CD8-positive, alpha-beta memory T cell (primary cell): ENCODE results near the gene MID1. TPM values are rescaled to one million over a fixed set of nuclear protein-coding genes. Genes with fewer than 3 reads are reported as not detected.

Source experiments
- CTCF ChIA-PET: fragments of 350-600 bp; sonication (Branson Sonifier 250); formaldehyde crosslinking; loops from one replicate; lab custom pipeline; 2021; ENCODE audit warnings: antibody characterized with exemption; lab: Charles Lee
- POLR2A ChIA-PET: fragments of 350-600 bp; sonication (Branson Sonifier 250); formaldehyde crosslinking; loops from one replicate; lab custom pipeline; 2021; ENCODE audit warnings: antibody characterized with exemption; lab: Charles Lee
- DNase-seq, 5 donors: peaks; one replicate each; pipeline versions ENCODE4 v3.0.0 to v3.0.0-alpha.2; 2020 to 2022; ENCODE audit warnings: mixed read lengths in 1 of 5
- H3K27ac ChIP-seq: one replicate; pipeline ENCODE4 v1.7.0; 2013; ENCODE audit warnings: low read depth, mild to moderate bottlenecking, low read length, moderate library complexity
- H3K27me3 ChIP-seq: 2 replicates; pipeline ENCODE4 v1.7.0; 2013; ENCODE audit warnings: low read length, mild to moderate bottlenecking; ENCODE audit not compliant: insufficient read depth, poor library complexity, severe bottlenecking
- H3K36me3 ChIP-seq: 2 replicates; pipeline ENCODE4 v1.7.0; 2013; ENCODE audit warnings: mild to moderate bottlenecking, low read length, moderate library complexity; ENCODE audit not compliant: insufficient read depth
- H3K4me1 ChIP-seq: 2 replicates; pipeline ENCODE4 v1.7.0; 2013; ENCODE audit warnings: mild to moderate bottlenecking, low read length, moderate library complexity; ENCODE audit not compliant: insufficient read depth
- H3K4me3 ChIP-seq: 2 replicates; pipeline ENCODE4 v1.7.0; 2013; ENCODE audit warnings: mild to moderate bottlenecking, low read length
- H3K9me3 ChIP-seq: 2 replicates; pipeline ENCODE4 v1.7.0; 2013; ENCODE audit warnings: mild to moderate bottlenecking, low read length
- H3K27ac Mint-ChIP-seq, 8 donors: one replicate each; pipeline ENCODE4 v1.8.0; 2020 to 2021; ENCODE audit warnings: mixed read lengths in 8 of 8, mild to moderate bottlenecking in 6 of 8, inconsistent platforms in 3 of 8, moderate library complexity in 3 of 8
- H3K27me3 Mint-ChIP-seq, 2 donors: one replicate each; pipeline ENCODE4 v1.8.0; 2020 to 2021; ENCODE audit warnings: mixed read lengths in 2 of 2, mild to moderate bottlenecking in 1 of 2, moderate library complexity in 1 of 2
- H3K36me3 Mint-ChIP-seq, 3 donors: one replicate each; pipeline ENCODE4 v1.8.0; 2020 to 2021; ENCODE audit warnings: mixed read lengths in 3 of 3, inconsistent platforms in 1 of 3, mild to moderate bottlenecking in 1 of 3
- H3K4me1 Mint-ChIP-seq, 3 donors: one replicate each; pipeline ENCODE4 v1.8.0; 2020 to 2021; ENCODE audit warnings: mixed read lengths in 3 of 3, inconsistent platforms in 1 of 3, mild to moderate bottlenecking in 1 of 3
- H3K4me3 Mint-ChIP-seq, 7 donors: one replicate each; pipeline ENCODE4 v1.8.0; 2020 to 2021; ENCODE audit warnings: mixed read lengths in 7 of 7, mild to moderate bottlenecking in 6 of 7, moderate library complexity in 4 of 7, inconsistent platforms in 2 of 7
- H3K9me3 Mint-ChIP-seq, 5 donors: one replicate each; pipeline ENCODE4 v1.8.0; 2020 to 2022; ENCODE audit warnings: mixed read lengths in 5 of 5, mild to moderate bottlenecking in 3 of 5, moderate library complexity in 2 of 5, inconsistent platforms in 1 of 5
- polyA plus RNA-seq: library from polyadenylated mRNA; unstranded; fragments of 300-500 nt; fragmentation: Illumina TruSeq; gene quantifications from one replicate; pipeline ENCODE4 v1.2.3, GENCODE V29; 2021
- total RNA-seq, 2 experiments: library from RNA; stranded (reverse); gene quantifications; one replicate each; pipeline ENCODE4 v1.2.3, GENCODE V29; 2021

MID1 gene
- total and polyA plus RNA-seq, 3 experiments from 2014 or later = not detected

DNA sequence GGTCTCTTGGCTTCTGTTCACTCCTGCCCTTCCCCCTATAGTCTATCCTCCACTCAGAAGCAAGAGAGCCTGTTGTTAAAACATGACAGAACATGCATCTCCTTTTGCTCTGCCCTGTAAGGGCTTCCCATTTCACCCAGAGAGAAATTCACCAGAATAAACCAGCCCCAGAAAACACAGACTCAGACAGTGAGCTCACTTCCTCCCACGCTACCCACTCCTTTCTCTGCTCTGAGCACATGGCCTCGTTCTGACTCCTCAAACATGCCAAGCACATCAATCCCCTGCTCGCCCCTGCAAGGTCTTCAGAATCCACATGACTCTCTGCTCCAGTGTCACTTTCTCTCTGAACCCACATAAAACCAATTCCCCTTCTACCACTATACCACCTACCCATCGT is 50.4 kb downstream of the MID1 start:
- CTCF ChIA-PET = no interaction called here
- Histone ChIP-seq H3K27ac (no peak overlapping the region), H3K36me3 (no peaks in the 10 kb centered on the region), H3K4me1 (no peaks in the 10 kb centered on the region), H3K4me3 (no peak overlapping the region), H3K27me3 (no peaks in the 10 kb centered on the region), H3K9me3 (no peaks in the 10 kb centered on the region)
- Mint-ChIP-seq H3K9me3 (peaks cover 0 to 9% (median 3%) of the 10 kb centered on the region in 5 donors), H3K36me3 (no peaks in the 10 kb centered on the region), H3K4me1 (no peaks in the 10 kb centered on the region), H3K27ac (no peak overlapping the region), H3K4me3 (no peak overlapping the region), H3K27me3 (no peaks in the 10 kb centered on the region)
- POLR2A ChIA-PET = no interaction called here
- no peak for DNase-seq

DNA sequence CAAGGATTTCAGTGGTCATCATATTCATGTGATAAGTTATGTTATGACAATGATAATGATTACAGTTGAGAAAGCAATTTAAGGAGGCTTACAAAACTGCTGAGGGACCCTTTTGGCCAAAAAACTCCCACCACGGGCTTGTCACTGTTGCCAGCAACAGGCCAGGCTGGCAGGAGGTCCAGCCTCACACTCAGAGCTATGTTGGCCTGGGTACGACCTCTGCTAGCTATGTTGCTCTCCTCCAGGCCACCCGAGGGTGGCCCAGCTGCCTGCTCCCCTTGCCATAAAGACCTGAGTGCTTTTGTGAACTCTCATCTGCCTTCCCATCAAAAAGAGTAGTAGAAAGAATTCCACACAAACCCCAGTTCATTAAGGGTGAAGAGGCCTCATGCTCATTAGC is 52.0 kb downstream of the MID1 start:
- Mint-ChIP-seq H3K4me1 (no peaks in the 10 kb centered on the region), H3K27me3 (no peaks in the 10 kb centered on the region), H3K36me3 (no peaks in the 10 kb centered on the region), H3K9me3 (peaks cover 0 to 6% (median 3%) of the 10 kb centered on the region in 5 donors), H3K4me3 (no peak overlapping the region), H3K27ac (no peak overlapping the region)
- H3K9me3 ChIP-seq = no peaks in the 10 kb centered on the region
- ChIA-PET POLR2A (no interaction called here), CTCF (no interaction called here)
- no peaks in the 10 kb centered on the region for H3K36me3 ChIP-seq
- no peaks in the 10 kb centered on the region for H3K27me3 ChIP-seq
- no peak overlapping the region for H3K27ac ChIP-seq
- DNase-seq = no peak
- no peak overlapping the region for H3K4me3 ChIP-seq
- H3K4me1 ChIP-seq = no peaks in the 10 kb centered on the region

DNA sequence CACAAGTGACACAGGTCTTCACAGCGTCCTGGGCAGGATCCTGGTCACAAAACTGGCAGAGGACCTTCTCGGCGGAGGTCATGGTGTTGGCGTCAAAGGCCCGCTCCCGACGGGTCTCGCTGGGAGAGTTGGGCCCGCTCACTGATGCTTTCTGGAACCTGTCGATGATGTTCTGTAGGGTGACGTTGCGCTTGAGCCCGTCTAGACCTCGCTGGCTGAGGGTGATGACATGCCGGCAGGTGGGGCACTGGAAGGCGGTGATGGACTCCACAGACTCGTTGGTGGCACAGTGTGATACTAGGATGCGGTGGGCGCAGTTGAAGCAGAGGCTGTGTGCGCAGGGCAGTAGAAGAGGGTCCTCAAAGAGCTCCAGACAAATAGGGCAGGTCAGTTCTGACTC is 53.2 kb downstream of the MID1 start:
- CTCF ChIA-PET = no interaction called here
- POLR2A ChIA-PET = no interaction called here

DNA sequence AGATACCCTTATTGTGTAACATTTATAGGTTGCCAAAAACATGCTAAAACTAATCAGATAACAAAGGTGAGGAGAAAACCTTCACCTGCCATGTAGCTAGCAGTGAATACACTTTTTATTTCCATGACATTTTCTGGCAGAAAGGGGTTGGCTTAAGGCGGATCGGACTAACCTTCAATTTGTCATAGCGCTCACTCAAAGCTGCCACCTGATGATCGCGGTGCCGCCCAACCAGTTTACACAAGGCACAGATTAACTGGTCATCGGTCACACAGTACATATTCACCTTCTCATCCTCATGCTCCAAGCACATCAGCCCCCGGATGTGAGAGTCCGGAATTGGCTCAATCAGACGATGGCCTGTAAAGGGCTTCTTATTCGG is 53.7 kb downstream of the MID1 start:
- Histone ChIP-seq H3K9me3 (no peaks in the 10 kb centered on the region), H3K27ac (no peak overlapping the region), H3K27me3 (no peaks in the 10 kb centered on the region), H3K4me3 (no peak overlapping the region), H3K36me3 (no peaks in the 10 kb centered on the region), H3K4me1 (no peaks in the 10 kb centered on the region)
- ChIA-PET CTCF (no interaction called here), POLR2A (no interaction called here)
- Mint-ChIP-seq H3K27ac (peak overlapping the region in 1 of 8 donors; percentile 29), H3K4me3 (no peak overlapping the region), H3K9me3 (peaks cover 0 to 7% (median 6%) of the 10 kb centered on the region in 5 donors), H3K27me3 (peaks cover 0 to 2% of the 10 kb centered on the region in 2 donors), H3K4me1 (no peaks in the 10 kb centered on the region), H3K36me3 (no peaks in the 10 kb centered on the region)
- DNase-seq = no peak

More for the DNA sequence above, 53.2 kb downstream of the MID1 start:
- no peaks in the 10 kb centered on the region for H3K9me3 ChIP-seq
- no peaks in the 10 kb centered on the region for H3K36me3 Mint-ChIP-seq
- no peaks in the 10 kb centered on the region for H3K4me1 Mint-ChIP-seq
- peak overlapping the region in 1 of 8 donors; percentile 29 for H3K27ac Mint-ChIP-seq
- peaks cover 0 to 6% (median 4%) of the 10 kb centered on the region in 5 donors for H3K9me3 Mint-ChIP-seq
- no peaks in the 10 kb centered on the region for H3K27me3 ChIP-seq
- H3K4me1 ChIP-seq = no peaks in the 10 kb centered on the region
- no peak overlapping the region for H3K4me3 Mint-ChIP-seq
- H3K4me3 ChIP-seq = no peak overlapping the region
- no peaks in the 10 kb centered on the region for H3K36me3 ChIP-seq
- DNase-seq = no peak
- H3K27me3 Mint-ChIP-seq = no peaks in the 10 kb centered on the region
- H3K27ac ChIP-seq = no peak overlapping the region

DNA sequence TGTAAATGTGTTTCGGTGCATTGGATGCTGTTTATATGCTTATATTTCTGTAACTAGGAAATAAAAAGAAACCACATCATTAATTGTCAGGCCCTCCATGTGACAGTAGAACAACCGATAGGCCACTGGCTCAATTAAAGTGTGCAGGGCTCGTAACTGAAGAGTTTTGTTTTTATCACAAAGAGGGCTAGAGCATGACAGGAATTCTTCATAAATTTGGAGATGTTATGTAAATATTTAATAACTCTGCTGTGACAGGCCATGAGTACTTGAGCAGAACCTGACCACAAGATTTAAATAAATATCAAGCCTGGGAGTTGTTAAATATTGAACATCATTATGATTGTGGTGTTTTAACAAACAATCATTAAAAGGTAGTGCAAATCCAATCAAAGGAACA is 55.9 kb downstream of the MID1 start:
- H3K27me3 Mint-ChIP-seq = peaks cover 0 to 2% of the 10 kb centered on the region in 2 donors
- Histone ChIP-seq H3K27me3 (no peaks in the 10 kb centered on the region), H3K4me1 (no peaks in the 10 kb centered on the region), H3K9me3 (no peaks in the 10 kb centered on the region), H3K4me3 (no peak overlapping the region), H3K36me3 (no peaks in the 10 kb centered on the region), H3K27ac (no peak overlapping the region)
- peaks cover 0 to 7% (median 5%) of the 10 kb centered on the region in 5 donors for H3K9me3 Mint-ChIP-seq
- H3K27ac Mint-ChIP-seq = no peak overlapping the region
- ChIA-PET POLR2A (no interaction called here), CTCF (no interaction called here)
- no peaks in the 10 kb centered on the region for H3K4me1 Mint-ChIP-seq
- H3K36me3 Mint-ChIP-seq = no peaks in the 10 kb centered on the region
- DNase-seq = no peak
- no peak overlapping the region for H3K4me3 Mint-ChIP-seq

DNA sequence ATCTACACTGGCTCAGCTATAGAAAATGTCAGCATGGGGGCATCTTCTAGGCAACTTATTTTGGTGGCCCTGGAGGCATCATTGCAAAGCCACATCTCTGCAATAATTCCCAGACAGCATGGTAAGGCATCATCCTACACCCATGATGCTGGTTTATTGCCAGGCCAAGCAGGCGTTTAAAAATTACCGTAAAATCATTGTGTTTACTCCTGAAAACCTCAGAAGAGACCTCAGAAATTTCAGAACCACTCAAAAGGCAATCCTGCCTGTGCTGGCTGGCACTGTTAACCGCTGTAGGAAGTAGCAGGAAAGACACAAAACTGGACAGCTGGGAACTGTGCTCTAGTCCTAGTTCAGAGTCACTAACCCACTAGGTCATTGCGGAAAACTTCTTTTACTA is 63.2 kb downstream of the MID1 start:
- no peak overlapping the region for H3K27ac Mint-ChIP-seq
- POLR2A ChIA-PET = no interaction called here

DNA sequence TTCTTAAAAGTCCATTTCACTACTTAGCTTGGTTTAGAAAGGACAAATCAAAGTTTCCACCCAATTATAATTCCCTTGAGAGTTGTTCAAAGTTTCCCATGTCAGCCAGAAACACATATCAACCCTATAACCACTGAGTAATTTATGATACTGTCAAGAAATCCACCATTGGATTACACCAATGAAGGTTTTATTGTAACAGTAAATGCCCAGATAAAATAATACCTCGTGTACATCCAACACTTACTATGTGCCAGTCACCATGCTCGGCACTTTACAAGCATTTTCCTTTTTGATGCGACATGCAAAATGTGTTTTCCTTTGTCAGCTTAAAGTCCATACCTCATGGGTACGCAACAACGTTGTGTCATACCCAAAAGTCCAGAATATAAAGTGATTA is 64.0 kb downstream of the MID1 start:
- peaks cover 0 to 9% (median 0%) of the 10 kb centered on the region in 5 donors for H3K9me3 Mint-ChIP-seq

More for the DNA sequence above, 63.2 kb downstream of the MID1 start:
- H3K27me3 ChIP-seq = no peaks in the 10 kb centered on the region
- no peak overlapping the region for H3K4me3 ChIP-seq
- Mint-ChIP-seq H3K27me3 (peaks cover 0 to 2% of the 10 kb centered on the region in 2 donors), H3K4me1 (no peaks in the 10 kb centered on the region), H3K4me3 (no peak overlapping the region), H3K9me3 (peaks cover 0 to 13% (median 4%) of the 10 kb centered on the region in 5 donors), H3K36me3 (no peaks in the 10 kb centered on the region)
- no peak for DNase-seq
- no peak overlapping the region for H3K27ac ChIP-seq
- CTCF ChIA-PET = no interaction called here
- H3K36me3 ChIP-seq = no peaks in the 10 kb centered on the region
- no peaks in the 10 kb centered on the region for H3K4me1 ChIP-seq
- H3K9me3 ChIP-seq = no peaks in the 10 kb centered on the region

DNA sequence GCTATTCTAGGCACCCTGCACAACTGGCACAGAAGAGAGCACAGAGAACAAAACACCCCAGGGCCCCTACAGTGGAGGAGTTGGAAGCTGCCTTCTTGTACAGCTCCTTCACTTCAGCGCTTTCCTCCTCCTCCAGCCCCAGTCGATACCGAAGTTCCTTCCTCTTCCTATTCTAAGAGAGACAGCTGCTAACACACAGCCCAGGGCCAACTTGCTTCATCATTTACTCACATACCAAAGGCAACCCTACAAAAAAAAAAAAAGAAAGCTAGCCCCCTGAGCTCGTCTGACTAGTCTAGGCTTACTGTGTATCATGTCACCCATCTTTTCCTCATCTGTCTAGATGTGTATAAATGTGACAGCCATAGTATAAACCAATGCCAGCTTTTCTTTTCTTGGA is 64.5 kb downstream of the MID1 start:
- Histone ChIP-seq H3K4me3 (no peak overlapping the region), H3K9me3 (no peaks in the 10 kb centered on the region), H3K36me3 (no peaks in the 10 kb centered on the region), H3K4me1 (no peaks in the 10 kb centered on the region), H3K27ac (no peak overlapping the region), H3K27me3 (no peaks in the 10 kb centered on the region)
- H3K9me3 Mint-ChIP-seq = peaks cover 0 to 9% (median 0%) of the 10 kb centered on the region in 5 donors
- no peak overlapping the region for H3K4me3 Mint-ChIP-seq
- DNase-seq = no peak
- CTCF ChIA-PET = no interaction called here
- no peak overlapping the region for H3K27ac Mint-ChIP-seq
- H3K27me3 Mint-ChIP-seq = no peaks in the 10 kb centered on the region
- POLR2A ChIA-PET = no interaction called here
- H3K4me1 Mint-ChIP-seq = no peaks in the 10 kb centered on the region
- H3K36me3 Mint-ChIP-seq = no peaks in the 10 kb centered on the region

More for the DNA sequence above, 64.0 kb downstream of the MID1 start:
- Mint-ChIP-seq H3K27me3 (no peaks in the 10 kb centered on the region), H3K4me3 (no peak overlapping the region), H3K36me3 (no peaks in the 10 kb centered on the region), H3K4me1 (no peaks in the 10 kb centered on the region), H3K27ac (no peak overlapping the region)
- no peak overlapping the region for H3K27ac ChIP-seq
- no peaks in the 10 kb centered on the region for H3K27me3 ChIP-seq
- H3K4me3 ChIP-seq = no peak overlapping the region
- ChIA-PET CTCF (no interaction called here), POLR2A (no interaction called here)
- no peaks in the 10 kb centered on the region for H3K9me3 ChIP-seq
- DNase-seq = no peak
- no peaks in the 10 kb centered on the region for H3K4me1 ChIP-seq
- no peaks in the 10 kb centered on the region for H3K36me3 ChIP-seq
